ENCODE data around the gene ATXN1.

ATXN1 gene

DNA sequence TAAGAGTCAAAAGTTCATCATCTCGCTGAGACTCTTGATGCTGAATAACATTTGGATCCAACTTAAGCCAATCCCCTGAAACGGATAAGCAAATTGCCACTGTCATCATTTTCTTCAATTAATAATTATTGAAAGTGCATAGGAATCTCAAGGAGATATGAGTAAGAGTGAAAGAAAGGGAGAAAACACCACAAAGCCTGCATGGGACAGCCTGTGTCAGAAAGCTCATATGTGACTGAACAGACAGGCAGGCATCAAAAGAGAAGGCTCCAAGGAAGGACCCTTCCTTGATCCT, 13.3 kb downstream of the ATXN1 start:
- WGBS (ENCODE audit: extremely low coverage, insufficient coverage, low lambda C conversion rate), result no CpG with 5 or more reads among the region's 2 CpGs
- Histone ChIP-seq H3K4me1 (ENCODE audit: control insufficient read depth, low read depth, low read length) (peaks cover 2% of the 10 kb centered on the region), H2BK120ac (ENCODE audit: low read depth, low read length) (no peak overlapping the region), H2BK5ac (ENCODE audit: low read length) (no peak overlapping the region), H4K8ac (ENCODE audit: low read depth, low read length) (no peak overlapping the region), H3K79me2 (ENCODE audit: control insufficient read depth, insufficient read depth, low read length) (no peaks in the 10 kb centered on the region), H2AK5ac (ENCODE audit: low read length) (no peak overlapping the region), H3K23ac (ENCODE audit: low read length) (no peak overlapping the region), H3K27me3 (ENCODE audit: insufficient read depth, low read length, poor library complexity) (no peaks in the 10 kb centered on the region), H3K9ac (ENCODE audit: low read length) (no peak overlapping the region), H3K4me2 (ENCODE audit: low read length) (no peak overlapping the region), H3K4me3 (ENCODE audit: low read length) (no peak overlapping the region), H3K36me3 (ENCODE audit: control insufficient read depth, insufficient read depth, low read length) (no peaks in the 10 kb centered on the region), H2BK15ac (replicated peaks; ENCODE audit: low read depth) (no peak overlapping the region), H3K27ac (ENCODE audit: low read depth, low read length) (no peak overlapping the region), H3K4ac (ENCODE audit: low read depth, low read length) (no peak overlapping the region), H3K56ac (ENCODE audit: low read length) (no peak overlapping the region), H4K5ac (ENCODE audit: low read length) (no peak overlapping the region), H3K18ac (ENCODE audit: low read length) (no peak overlapping the region), H3K79me1 (ENCODE audit: low read length) (no peaks in the 10 kb centered on the region)
- no peak for DNase-seq

- Histone ChIP-seq H4K5ac (ENCODE audit: low read length) (no peak overlapping the region), H3K4ac (ENCODE audit: low read depth, low read length) (no peak overlapping the region), H3K4me1 (ENCODE audit: control insufficient read depth, low read depth, low read length) (peaks cover 2% of the 10 kb centered on the region), H3K36me3 (ENCODE audit: control insufficient read depth, insufficient read depth, low read length) (no peaks in the 10 kb centered on the region), H3K79me1 (ENCODE audit: low read length) (no peaks in the 10 kb centered on the region), H4K8ac (ENCODE audit: low read depth, low read length) (no peak overlapping the region), H3K56ac (ENCODE audit: low read length) (no peak overlapping the region), H2AK5ac (ENCODE audit: low read length) (no peak overlapping the region), H3K79me2 (ENCODE audit: control insufficient read depth, insufficient read depth, low read length) (no peaks in the 10 kb centered on the region), H3K4me3 (ENCODE audit: low read length) (no peak overlapping the region), H3K27ac (ENCODE audit: low read depth, low read length) (no peak overlapping the region), H3K9ac (ENCODE audit: low read length) (no peak overlapping the region), H3K18ac (ENCODE audit: low read length) (no peak overlapping the region), H2BK15ac (replicated peaks; ENCODE audit: low read depth) (no peak overlapping the region), H2BK5ac (ENCODE audit: low read length) (no peak overlapping the region), H3K23ac (ENCODE audit: low read length) (no peak overlapping the region), H3K27me3 (ENCODE audit: insufficient read depth, low read length, poor library complexity) (no peaks in the 10 kb centered on the region), H2BK120ac (ENCODE audit: low read depth, low read length) (no peak overlapping the region), H3K4me2 (ENCODE audit: low read length) (no peak overlapping the region)
- no CpG with 5 or more reads among the region's 13 CpGs for WGBS (ENCODE audit: extremely low coverage, insufficient coverage, low lambda C conversion rate)
- no peak for DNase-seq
These were observed 13.8 kb downstream of the ATXN1 start for GRCh38 chr6:16747232-16748024.

DNA sequence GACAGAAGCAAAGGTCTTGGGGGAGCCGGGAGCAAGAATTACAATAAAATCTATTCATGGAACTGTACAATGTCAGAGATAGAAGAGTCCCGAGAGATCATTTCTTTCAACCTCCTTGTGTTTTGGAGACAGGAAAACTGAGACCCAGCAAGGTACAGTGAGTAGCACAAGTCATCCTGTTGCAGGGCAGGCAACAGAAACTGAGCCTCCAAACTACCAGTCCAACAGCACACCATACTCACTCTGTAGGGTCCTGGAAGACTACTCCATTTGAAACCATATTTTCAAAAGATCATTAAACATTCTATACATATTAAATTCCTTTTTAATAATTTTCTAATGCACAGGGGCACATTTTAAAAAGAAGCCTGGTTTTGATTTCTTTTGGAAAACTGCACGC, 14.4 kb downstream of the ATXN1 start:
- Histone ChIP-seq H3K56ac (ENCODE audit: low read length) (no peak overlapping the region), H3K4me1 (ENCODE audit: control insufficient read depth, low read depth, low read length) (peaks cover 2% of the 10 kb centered on the region), H3K18ac (ENCODE audit: low read length) (no peak overlapping the region), H3K4ac (ENCODE audit: low read depth, low read length) (no peak overlapping the region), H2BK120ac (ENCODE audit: low read depth, low read length) (no peak overlapping the region), H3K23ac (ENCODE audit: low read length) (no peak overlapping the region), H3K27ac (ENCODE audit: low read depth, low read length) (no peak overlapping the region), H3K36me3 (ENCODE audit: control insufficient read depth, insufficient read depth, low read length) (no peaks in the 10 kb centered on the region), H4K8ac (ENCODE audit: low read depth, low read length) (no peak overlapping the region), H4K5ac (ENCODE audit: low read length) (no peak overlapping the region), H2BK15ac (replicated peaks; ENCODE audit: low read depth) (no peak overlapping the region), H3K79me2 (ENCODE audit: control insufficient read depth, insufficient read depth, low read length) (no peaks in the 10 kb centered on the region), H2AK5ac (ENCODE audit: low read length) (no peak overlapping the region), H3K79me1 (ENCODE audit: low read length) (no peaks in the 10 kb centered on the region), H3K9ac (ENCODE audit: low read length) (no peak overlapping the region), H2BK5ac (ENCODE audit: low read length) (no peak overlapping the region), H3K4me2 (ENCODE audit: low read length) (no peak overlapping the region), H3K27me3 (ENCODE audit: insufficient read depth, low read length, poor library complexity) (no peaks in the 10 kb centered on the region), H3K4me3 (ENCODE audit: low read length) (no peak overlapping the region)
- no CpG with 5 or more reads among the region's 3 CpGs for WGBS (ENCODE audit: extremely low coverage, insufficient coverage, low lambda C conversion rate)
- DNase-seq, result no peak

- Histone ChIP-seq H3K4me2 (ENCODE audit: low read length) (no peak overlapping the region), H3K56ac (ENCODE audit: low read length) (no peak overlapping the region), H4K8ac (ENCODE audit: low read depth, low read length) (no peak overlapping the region), H3K27me3 (ENCODE audit: insufficient read depth, low read length, poor library complexity) (no peaks in the 10 kb centered on the region), H3K36me3 (ENCODE audit: control insufficient read depth, insufficient read depth, low read length) (no peaks in the 10 kb centered on the region), H3K4me3 (ENCODE audit: low read length) (no peak overlapping the region), H2BK120ac (ENCODE audit: low read depth, low read length) (no peak overlapping the region), H3K4me1 (ENCODE audit: control insufficient read depth, low read depth, low read length) (peaks cover 2% of the 10 kb centered on the region), H3K18ac (ENCODE audit: low read length) (no peak overlapping the region), H3K79me1 (ENCODE audit: low read length) (no peaks in the 10 kb centered on the region), H3K23ac (ENCODE audit: low read length) (no peak overlapping the region), H3K79me2 (ENCODE audit: control insufficient read depth, insufficient read depth, low read length) (no peaks in the 10 kb centered on the region), H3K9ac (ENCODE audit: low read length) (no peak overlapping the region), H2BK15ac (replicated peaks; ENCODE audit: low read depth) (no peak overlapping the region), H3K27ac (ENCODE audit: low read depth, low read length) (no peak overlapping the region), H2BK5ac (ENCODE audit: low read length) (no peak overlapping the region), H4K5ac (ENCODE audit: low read length) (no peak overlapping the region), H3K4ac (ENCODE audit: low read depth, low read length) (no peak overlapping the region), H2AK5ac (ENCODE audit: low read length) (no peak overlapping the region)
- no peak for DNase-seq
- WGBS (ENCODE audit: extremely low coverage, insufficient coverage, low lambda C conversion rate), result no CpG with 5 or more reads among the region's 3 CpGs
These were observed 14.9 kb downstream of the ATXN1 start for GRCh38 chr6:16746401-16746800.

DNA sequence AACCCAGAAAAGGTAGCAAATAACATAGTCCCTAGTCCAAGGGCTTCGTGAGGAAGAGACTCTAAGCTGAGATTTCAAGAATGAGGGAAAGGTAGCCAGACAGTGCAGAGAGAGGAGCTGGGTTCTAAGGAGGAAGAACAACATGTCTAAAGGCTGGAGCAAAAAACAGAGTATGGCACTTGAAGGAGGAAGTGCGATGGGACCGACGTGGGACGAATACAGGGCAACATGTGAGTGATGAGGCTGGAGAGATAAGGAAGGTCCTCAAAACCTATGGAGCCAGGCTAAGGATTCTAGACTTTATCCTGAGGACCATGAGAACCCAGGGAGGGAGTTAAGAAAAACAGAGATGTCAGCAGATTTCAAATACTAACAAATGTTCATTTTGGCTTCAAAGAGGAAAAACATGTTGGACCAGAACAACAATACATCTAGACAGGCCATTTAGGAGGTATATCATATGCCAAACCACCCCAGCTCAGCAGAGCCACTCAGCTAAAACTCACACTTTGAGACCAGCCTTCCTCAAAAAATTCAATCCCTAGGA, 17.5 kb downstream of the ATXN1 start:
- H3K4me1 ChIP-seq (ENCODE audit: control insufficient read depth, low read depth, low read length), result no peaks in the 10 kb centered on the region
- WGBS (ENCODE audit: extremely low coverage, insufficient coverage, low lambda C conversion rate), result no CpG with 5 or more reads among the region's 5 CpGs
- H4K8ac ChIP-seq (ENCODE audit: low read depth, low read length), result no peak overlapping the region

DNA sequence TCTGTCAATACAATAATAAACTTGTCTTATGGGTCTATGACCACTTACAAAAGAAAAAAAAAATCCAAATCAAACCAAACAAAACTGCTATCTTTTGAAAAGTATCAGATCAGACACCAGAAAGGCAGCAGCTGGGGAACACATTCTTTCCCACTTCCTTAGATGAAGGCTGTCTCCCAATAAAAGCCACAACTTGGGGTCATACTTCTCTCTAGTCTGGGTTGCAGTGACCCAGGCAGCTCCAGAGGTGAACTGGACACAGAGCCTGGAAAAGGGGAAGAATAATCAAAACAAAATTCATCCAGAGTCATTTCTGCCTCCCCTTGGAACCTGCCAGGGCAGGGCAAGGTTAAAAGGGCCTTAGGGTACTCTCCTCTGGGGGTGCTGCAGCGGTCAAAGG, 19.1 kb downstream of the ATXN1 start:
- Histone ChIP-seq H3K27ac (ENCODE audit: low read depth, low read length) (no peak overlapping the region), H3K27me3 (ENCODE audit: insufficient read depth, low read length, poor library complexity) (no peaks in the 10 kb centered on the region), H2AK5ac (ENCODE audit: low read length) (no peak overlapping the region), H3K4me1 (ENCODE audit: control insufficient read depth, low read depth, low read length) (no peaks in the 10 kb centered on the region), H3K56ac (ENCODE audit: low read length) (no peak overlapping the region), H3K36me3 (ENCODE audit: control insufficient read depth, insufficient read depth, low read length) (no peaks in the 10 kb centered on the region), H3K18ac (ENCODE audit: low read length) (no peak overlapping the region), H3K79me2 (ENCODE audit: control insufficient read depth, insufficient read depth, low read length) (no peaks in the 10 kb centered on the region), H3K79me1 (ENCODE audit: low read length) (no peaks in the 10 kb centered on the region), H2BK15ac (replicated peaks; ENCODE audit: low read depth) (no peak overlapping the region), H2BK120ac (ENCODE audit: low read depth, low read length) (no peak overlapping the region), H3K23ac (ENCODE audit: low read length) (no peak overlapping the region), H2BK5ac (ENCODE audit: low read length) (no peak overlapping the region), H3K4ac (ENCODE audit: low read depth, low read length) (no peak overlapping the region), H3K9ac (ENCODE audit: low read length) (no peak overlapping the region), H4K8ac (ENCODE audit: low read depth, low read length) (no peak overlapping the region), H3K4me2 (ENCODE audit: low read length) (no peak overlapping the region), H4K5ac (ENCODE audit: low read length) (no peak overlapping the region), H3K4me3 (ENCODE audit: low read length) (no peak overlapping the region)
- no peak for DNase-seq
- WGBS (ENCODE audit: extremely low coverage, insufficient coverage, low lambda C conversion rate), result no CpG with 5 or more reads among the region's 1 CpG

More for the DNA sequence above, 17.5 kb downstream of the ATXN1 start:
- Histone ChIP-seq H3K4me3 (ENCODE audit: low read length) (no peak overlapping the region), H3K18ac (ENCODE audit: low read length) (no peak overlapping the region), H2BK15ac (replicated peaks; ENCODE audit: low read depth) (no peak overlapping the region), H3K27me3 (ENCODE audit: insufficient read depth, low read length, poor library complexity) (no peaks in the 10 kb centered on the region), H3K36me3 (ENCODE audit: control insufficient read depth, insufficient read depth, low read length) (no peaks in the 10 kb centered on the region), H2BK5ac (ENCODE audit: low read length) (no peak overlapping the region), H3K9ac (ENCODE audit: low read length) (no peak overlapping the region), H4K5ac (ENCODE audit: low read length) (no peak overlapping the region), H3K79me1 (ENCODE audit: low read length) (no peaks in the 10 kb centered on the region), H3K4me2 (ENCODE audit: low read length) (no peak overlapping the region), H3K27ac (ENCODE audit: low read depth, low read length) (no peak overlapping the region), H3K23ac (ENCODE audit: low read length) (no peak overlapping the region), H3K79me2 (ENCODE audit: control insufficient read depth, insufficient read depth, low read length) (no peaks in the 10 kb centered on the region), H2BK120ac (ENCODE audit: low read depth, low read length) (no peak overlapping the region), H3K4ac (ENCODE audit: low read depth, low read length) (no peak overlapping the region), H2AK5ac (ENCODE audit: low read length) (no peak overlapping the region), H3K56ac (ENCODE audit: low read length) (no peak overlapping the region)
- no peak for DNase-seq
